K562 (cell line): ENCODE measurements around the gene DSC1. TPM values are rescaled to one million over a fixed set of nuclear protein-coding genes. Genes with fewer than 3 reads are reported as not detected.

Source experiments
- BCOR ChIP-seq: fragments of 450-650 bp; IDR thresholded peaks from 2 replicates; pipeline ENCODE4 v1.6.1; 2016
- EWSR1 ChIP-seq: fragments of 450-650 bp; IDR thresholded peaks from 2 replicates; pipeline ENCODE4 v1.6.1; 2018; ENCODE audit warnings: borderline replicate concordance, mild to moderate bottlenecking, low read depth, moderate library complexity; ENCODE audit not compliant: partially characterized antibody
- POLR2H ChIP-seq: IDR thresholded peaks from 2 replicates; pipeline ENCODE4 v1.6.1; 2016; ENCODE audit warnings: missing genetic modification characterization, low read depth, mild to moderate bottlenecking, control low read depth, missing compliant biosample characterization, moderate library complexity
- RFX7 ChIP-seq: fragments of 250-450 bp; sonication (Bioruptor Pico); IDR thresholded peaks from 2 replicates; pipeline ENCODE4 v1.5.1; 2021; ENCODE audit warnings: mild to moderate bottlenecking
- SETDB1 ChIP-seq: IDR thresholded peaks from one replicate; pipeline ENCODE4 v1.6.1; 2012; ENCODE audit warnings: low read length, control low read depth, inconsistent platforms
- SMAD1 ChIP-seq: fragments of 150-350 bp; IDR thresholded peaks from 2 replicates; pipeline ENCODE4 v1.6.1; 2014; ENCODE audit warnings: low read length, low read depth; ENCODE audit not compliant: partially characterized antibody
- TARDBP ChIP-seq: fragments of 450-650 bp; IDR thresholded peaks from 2 replicates; pipeline ENCODE4 v1.6.1; 2016
- TCF7 ChIP-seq: sonication (generic); IDR thresholded peaks from 2 replicates; pipeline ENCODE4 v1.6.1; 2016; ENCODE audit warnings: antibody characterized with exemption, borderline replicate concordance
- polyA plus RNA-seq, 8 experiments: library from polyadenylated mRNA; depleted of rRNA in 4 of 8; stranded (reverse) in 5 of 8; unstranded in 3 of 8; fragments of >200 nt; fragmentation: Nextera tagmentation in 2 of 8; fragmentation: Illumina TruSeq in 1 of 8; extraction: Ambion mirVana in 2 of 8; extraction: Trizol in 1 of 8; gene quantifications; 2 replicates each; pipeline versions ENCODE4 v1.2.1 to v1.2.3, GENCODE V29; 2011 to 2014; ENCODE audit warnings: inconsistent platforms in 1 of 8, missing spikeins in 1 of 8
- total RNA-seq, 7 experiments: library from RNA; depleted of rRNA in 6 of 7; stranded (reverse); fragments of >200 nt in 6 of 7; fragmentation: Illumina TruSeq in 2 of 7; extraction: Trizol in 2 of 7; gene quantifications; 2 replicates each; pipeline versions ENCODE4 v1.2.1 to v1.2.3, GENCODE V29; 2011 to 2021; ENCODE audit warnings: low replicate concordance in 1 of 7
- TF ChIP-seq, protein P1 (sequence below): sonication (generic); formaldehyde crosslinking; IDR thresholded peaks from 2 replicates; pipeline ENCODE4 v1.8.0; 2022; ENCODE audit warnings: mild to moderate bottlenecking, missing genetic modification reagents, borderline replicate concordance
- TF ChIP-seq, protein P2 (sequence below): sonication (generic); formaldehyde crosslinking; IDR thresholded peaks from 2 replicates; pipeline ENCODE4 v1.8.0; 2023; ENCODE audit warnings: missing genetic modification reagents, mild to moderate bottlenecking, borderline replicate concordance
- TF ChIP-seq, protein P3 (sequence below): fragments of 200-800 bp; sonication (Bioruptor generic); IDR thresholded peaks from 2 replicates; pipeline ENCODE4 v1.6.1; 2016; ENCODE audit warnings: missing genetic modification characterization, missing compliant biosample characterization

The DSC1 gene
- total and polyA plus RNA-seq, 9 of the 15 experiments (the other 6 are each of a cell fraction or from before 2014, with no cell fraction given), result 0.04 to 0.07 (median 0.05) TPM; not detected in 4

DNA sequence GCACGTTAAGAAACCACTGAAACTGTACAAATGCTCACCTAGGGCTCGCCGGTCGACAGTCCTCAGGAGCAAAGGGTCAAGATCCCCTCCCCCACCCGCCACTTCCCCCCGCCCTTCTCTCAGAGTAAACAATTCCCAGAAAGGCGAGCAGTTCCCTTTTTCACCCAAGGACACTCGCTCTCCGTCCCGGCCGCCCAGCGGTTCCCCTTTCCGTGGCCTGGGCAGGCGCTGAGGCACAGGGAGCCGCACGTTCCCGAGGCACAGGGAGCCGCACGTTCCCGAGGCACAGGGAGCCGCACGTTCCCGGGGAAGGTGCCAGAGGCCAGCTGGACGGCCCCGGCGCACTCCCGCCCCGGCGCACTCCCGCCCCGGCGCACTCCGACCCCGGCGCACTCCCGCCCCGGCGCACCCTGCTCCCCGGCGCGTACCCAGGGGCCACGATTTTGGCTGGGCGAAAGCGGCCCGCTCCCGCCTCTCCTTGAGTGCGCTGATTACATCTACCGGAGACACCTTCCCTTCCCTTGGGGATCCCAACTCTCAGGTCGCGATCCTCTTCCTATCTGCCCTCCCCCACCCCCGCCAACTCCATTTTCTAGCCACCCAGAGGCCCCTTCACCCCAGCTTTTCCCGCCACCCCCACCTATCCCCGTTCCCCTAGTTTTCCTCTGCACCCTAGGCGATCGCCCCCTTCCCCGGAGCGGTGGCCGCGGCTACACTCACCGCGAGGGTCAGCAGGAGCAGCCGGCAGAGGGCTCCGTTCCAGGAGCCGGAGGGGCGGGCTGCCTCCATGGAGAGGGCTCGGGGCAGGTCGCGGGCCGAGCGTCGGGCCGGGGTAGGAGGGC, 61.3 kb downstream of the DSC1 start (continued):
- TF ChIP-seq, protein P1, sequence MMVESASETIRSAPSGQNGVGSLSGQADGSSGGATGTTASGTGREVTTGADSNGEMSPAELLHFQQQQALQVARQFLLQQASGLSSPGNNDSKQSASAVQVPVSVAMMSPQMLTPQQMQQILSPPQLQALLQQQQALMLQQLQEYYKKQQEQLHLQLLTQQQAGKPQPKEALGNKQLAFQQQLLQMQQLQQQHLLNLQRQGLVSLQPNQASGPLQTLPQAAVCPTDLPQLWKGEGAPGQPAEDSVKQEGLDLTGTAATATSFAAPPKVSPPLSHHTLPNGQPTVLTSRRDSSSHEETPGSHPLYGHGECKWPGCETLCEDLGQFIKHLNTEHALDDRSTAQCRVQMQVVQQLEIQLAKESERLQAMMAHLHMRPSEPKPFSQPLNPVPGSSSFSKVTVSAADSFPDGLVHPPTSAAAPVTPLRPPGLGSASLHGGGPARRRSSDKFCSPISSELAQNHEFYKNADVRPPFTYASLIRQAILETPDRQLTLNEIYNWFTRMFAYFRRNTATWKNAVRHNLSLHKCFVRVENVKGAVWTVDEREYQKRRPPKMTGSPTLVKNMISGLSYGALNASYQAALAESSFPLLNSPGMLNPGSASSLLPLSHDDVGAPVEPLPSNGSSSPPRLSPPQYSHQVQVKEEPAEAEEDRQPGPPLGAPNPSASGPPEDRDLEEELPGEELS (CRISPR knock-in tag), result no peak
- TF ChIP-seq SETDB1 (no peak), EWSR1 (no peak), BCOR (peak; percentile 63), TARDBP (no peak), POLR2H (tag) (peak; percentile 76), RFX7 (CRISPR knock-in tag) (no peak), SMAD1 (no peak), TCF7 (no peak)
- TF ChIP-seq, protein P2, sequence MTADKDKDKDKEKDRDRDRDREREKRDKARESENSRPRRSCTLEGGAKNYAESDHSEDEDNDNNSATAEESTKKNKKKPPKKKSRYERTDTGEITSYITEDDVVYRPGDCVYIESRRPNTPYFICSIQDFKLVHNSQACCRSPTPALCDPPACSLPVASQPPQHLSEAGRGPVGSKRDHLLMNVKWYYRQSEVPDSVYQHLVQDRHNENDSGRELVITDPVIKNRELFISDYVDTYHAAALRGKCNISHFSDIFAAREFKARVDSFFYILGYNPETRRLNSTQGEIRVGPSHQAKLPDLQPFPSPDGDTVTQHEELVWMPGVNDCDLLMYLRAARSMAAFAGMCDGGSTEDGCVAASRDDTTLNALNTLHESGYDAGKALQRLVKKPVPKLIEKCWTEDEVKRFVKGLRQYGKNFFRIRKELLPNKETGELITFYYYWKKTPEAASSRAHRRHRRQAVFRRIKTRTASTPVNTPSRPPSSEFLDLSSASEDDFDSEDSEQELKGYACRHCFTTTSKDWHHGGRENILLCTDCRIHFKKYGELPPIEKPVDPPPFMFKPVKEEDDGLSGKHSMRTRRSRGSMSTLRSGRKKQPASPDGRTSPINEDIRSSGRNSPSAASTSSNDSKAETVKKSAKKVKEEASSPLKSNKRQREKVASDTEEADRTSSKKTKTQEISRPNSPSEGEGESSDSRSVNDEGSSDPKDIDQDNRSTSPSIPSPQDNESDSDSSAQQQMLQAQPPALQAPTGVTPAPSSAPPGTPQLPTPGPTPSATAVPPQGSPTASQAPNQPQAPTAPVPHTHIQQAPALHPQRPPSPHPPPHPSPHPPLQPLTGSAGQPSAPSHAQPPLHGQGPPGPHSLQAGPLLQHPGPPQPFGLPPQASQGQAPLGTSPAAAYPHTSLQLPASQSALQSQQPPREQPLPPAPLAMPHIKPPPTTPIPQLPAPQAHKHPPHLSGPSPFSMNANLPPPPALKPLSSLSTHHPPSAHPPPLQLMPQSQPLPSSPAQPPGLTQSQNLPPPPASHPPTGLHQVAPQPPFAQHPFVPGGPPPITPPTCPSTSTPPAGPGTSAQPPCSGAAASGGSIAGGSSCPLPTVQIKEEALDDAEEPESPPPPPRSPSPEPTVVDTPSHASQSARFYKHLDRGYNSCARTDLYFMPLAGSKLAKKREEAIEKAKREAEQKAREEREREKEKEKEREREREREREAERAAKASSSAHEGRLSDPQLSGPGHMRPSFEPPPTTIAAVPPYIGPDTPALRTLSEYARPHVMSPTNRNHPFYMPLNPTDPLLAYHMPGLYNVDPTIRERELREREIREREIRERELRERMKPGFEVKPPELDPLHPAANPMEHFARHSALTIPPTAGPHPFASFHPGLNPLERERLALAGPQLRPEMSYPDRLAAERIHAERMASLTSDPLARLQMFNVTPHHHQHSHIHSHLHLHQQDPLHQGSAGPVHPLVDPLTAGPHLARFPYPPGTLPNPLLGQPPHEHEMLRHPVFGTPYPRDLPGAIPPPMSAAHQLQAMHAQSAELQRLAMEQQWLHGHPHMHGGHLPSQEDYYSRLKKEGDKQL (CRISPR knock-in tag), result no peak
- TF ChIP-seq, protein P3, sequence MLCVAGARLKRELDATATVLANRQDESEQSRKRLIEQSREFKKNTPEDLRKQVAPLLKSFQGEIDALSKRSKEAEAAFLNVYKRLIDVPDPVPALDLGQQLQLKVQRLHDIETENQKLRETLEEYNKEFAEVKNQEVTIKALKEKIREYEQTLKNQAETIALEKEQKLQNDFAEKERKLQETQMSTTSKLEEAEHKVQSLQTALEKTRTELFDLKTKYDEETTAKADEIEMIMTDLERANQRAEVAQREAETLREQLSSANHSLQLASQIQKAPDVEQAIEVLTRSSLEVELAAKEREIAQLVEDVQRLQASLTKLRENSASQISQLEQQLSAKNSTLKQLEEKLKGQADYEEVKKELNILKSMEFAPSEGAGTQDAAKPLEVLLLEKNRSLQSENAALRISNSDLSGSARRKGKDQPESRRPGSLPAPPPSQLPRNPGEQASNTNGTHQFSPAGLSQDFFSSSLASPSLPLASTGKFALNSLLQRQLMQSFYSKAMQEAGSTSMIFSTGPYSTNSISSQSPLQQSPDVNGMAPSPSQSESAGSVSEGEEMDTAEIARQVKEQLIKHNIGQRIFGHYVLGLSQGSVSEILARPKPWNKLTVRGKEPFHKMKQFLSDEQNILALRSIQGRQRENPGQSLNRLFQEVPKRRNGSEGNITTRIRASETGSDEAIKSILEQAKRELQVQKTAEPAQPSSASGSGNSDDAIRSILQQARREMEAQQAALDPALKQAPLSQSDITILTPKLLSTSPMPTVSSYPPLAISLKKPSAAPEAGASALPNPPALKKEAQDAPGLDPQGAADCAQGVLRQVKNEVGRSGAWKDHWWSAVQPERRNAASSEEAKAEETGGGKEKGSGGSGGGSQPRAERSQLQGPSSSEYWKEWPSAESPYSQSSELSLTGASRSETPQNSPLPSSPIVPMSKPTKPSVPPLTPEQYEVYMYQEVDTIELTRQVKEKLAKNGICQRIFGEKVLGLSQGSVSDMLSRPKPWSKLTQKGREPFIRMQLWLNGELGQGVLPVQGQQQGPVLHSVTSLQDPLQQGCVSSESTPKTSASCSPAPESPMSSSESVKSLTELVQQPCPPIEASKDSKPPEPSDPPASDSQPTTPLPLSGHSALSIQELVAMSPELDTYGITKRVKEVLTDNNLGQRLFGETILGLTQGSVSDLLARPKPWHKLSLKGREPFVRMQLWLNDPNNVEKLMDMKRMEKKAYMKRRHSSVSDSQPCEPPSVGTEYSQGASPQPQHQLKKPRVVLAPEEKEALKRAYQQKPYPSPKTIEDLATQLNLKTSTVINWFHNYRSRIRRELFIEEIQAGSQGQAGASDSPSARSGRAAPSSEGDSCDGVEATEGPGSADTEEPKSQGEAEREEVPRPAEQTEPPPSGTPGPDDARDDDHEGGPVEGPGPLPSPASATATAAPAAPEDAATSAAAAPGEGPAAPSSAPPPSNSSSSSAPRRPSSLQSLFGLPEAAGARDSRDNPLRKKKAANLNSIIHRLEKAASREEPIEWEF (CRISPR knock-in tag), result no peak
